C4-2B (cell line): ENCODE measurements around the gene TAF1B.

ENCODE experiments used
- ZFX ChIP-seq: fragments of 450-650 bp; IDR thresholded peaks from 2 replicates; pipeline ENCODE4 v1.6.1; 2017
- TF ChIP-seq, protein P1 (sequence below): fragments of 450-650 bp; conservative IDR thresholded peaks from 2 replicates; pipeline ENCODE4 v1.5.1; 2017; ENCODE audit warnings: mild to moderate bottlenecking

DNA sequence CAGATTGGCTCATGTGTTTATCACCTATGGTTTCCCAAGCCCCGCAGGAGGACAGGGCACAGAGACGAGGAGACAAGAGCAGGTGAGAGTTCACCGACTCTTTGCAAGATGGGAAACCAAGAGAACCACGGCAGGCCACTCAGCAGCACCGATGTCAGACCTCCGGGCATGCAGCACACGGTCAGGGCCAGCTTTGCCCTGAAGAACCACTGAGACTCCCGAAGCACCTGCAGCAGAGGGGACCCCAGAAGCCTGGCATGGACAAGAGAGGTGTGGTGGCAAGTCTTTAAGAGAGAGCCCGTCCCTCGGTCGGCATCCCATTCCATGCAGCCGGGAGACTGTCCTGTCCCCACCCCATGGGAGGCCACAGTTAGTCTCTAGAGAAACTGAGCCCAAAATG, 36.6 kb upstream of the TAF1B start:
- TF ChIP-seq, protein P1, sequence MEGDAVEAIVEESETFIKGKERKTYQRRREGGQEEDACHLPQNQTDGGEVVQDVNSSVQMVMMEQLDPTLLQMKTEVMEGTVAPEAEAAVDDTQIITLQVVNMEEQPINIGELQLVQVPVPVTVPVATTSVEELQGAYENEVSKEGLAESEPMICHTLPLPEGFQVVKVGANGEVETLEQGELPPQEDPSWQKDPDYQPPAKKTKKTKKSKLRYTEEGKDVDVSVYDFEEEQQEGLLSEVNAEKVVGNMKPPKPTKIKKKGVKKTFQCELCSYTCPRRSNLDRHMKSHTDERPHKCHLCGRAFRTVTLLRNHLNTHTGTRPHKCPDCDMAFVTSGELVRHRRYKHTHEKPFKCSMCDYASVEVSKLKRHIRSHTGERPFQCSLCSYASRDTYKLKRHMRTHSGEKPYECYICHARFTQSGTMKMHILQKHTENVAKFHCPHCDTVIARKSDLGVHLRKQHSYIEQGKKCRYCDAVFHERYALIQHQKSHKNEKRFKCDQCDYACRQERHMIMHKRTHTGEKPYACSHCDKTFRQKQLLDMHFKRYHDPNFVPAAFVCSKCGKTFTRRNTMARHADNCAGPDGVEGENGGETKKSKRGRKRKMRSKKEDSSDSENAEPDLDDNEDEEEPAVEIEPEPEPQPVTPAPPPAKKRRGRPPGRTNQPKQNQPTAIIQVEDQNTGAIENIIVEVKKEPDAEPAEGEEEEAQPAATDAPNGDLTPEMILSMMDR, result no peak
- TF ChIP-seq ZFX, result no peak
